Measurements from ENCODE around the gene CHD1L.
"Not testable (repeated sequence)": the region's sequence is repeated elsewhere in the genome, so short reads cannot be mapped to it uniquely, and the experiment has no call there.

CHD1L gene

DNA sequence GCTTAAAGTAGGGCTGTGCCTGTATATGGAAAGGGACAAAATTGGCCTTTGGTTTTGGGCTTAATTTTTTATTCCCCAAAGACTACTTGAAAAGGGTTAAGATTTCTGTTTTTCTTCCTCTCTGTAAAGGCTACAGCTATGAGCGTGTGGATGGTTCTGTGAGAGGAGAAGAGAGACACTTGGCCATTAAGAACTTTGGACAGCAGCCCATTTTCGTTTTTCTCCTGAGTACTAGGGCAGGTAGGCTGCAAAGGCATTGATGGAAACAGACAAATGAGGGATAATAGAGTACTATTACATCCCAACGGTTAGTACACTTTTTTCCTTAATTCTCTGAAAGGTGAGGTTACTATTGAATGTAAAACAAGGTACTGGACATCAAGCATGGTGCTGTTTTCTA, 29.6 kb downstream of the CHD1L start:
- DNase-seq, result no peak

- peak; percentile 76 for DNase-seq
Measured at GRCh38 chr1:147273409-147274336, 31.2 kb downstream of the CHD1L start.

DNA sequence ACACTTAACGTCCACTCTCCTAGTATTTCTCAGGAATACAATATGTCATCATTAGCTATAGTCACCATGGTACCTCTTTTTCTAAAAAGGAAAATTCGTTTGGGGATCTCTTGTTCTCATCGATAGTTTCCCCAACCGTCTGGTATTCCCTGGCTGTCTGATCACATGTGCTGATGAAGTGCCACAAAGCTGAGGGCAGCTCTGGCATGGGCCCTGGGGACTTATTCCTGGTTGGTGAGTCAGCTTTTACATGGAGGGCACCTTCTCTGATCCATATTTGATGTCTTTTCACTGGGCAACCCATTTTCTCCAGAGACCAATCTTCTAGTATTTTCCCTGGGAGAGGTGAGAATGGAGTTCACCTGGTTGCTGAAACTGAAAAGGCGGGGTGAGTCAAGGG, 39.5 kb downstream of the CHD1L start:
- DNase-seq, result no peak

- DNase-seq, result no peak
Measured at GRCh38 chr1:147283011-147283410, 40.5 kb downstream of the CHD1L start.

- DNase-seq, result no peak
Measured at GRCh38 chr1:147287133-147287865, 44.8 kb downstream of the CHD1L start.

GRCh38 chr1:147292012-147292411, 49.5 kb downstream of the CHD1L start:
- DNase-seq, result no peak

GRCh38 chr1:147292631-147293251, 50.3 kb downstream of the CHD1L start:
- DNase-seq, result no peak

DNA sequence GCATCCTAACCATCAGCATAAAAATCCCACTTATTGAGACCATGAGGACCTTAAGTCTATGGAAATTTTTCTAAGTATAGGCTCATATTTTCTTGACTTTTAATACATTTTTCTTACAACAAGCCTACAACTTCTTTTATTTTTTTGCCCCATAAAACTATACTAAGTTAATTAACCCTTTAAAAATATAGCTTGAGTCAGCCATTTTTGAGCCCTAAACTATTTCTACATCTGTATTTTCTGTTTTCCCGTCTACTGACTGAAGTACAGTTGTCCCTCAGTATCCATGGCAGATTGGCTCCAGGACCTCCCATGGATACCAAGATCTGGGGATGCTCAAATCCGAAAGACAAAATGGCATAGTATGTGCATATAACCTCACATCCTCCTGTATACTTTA, 55.0 kb downstream of the CHD1L start:
- DNase-seq, result no peak

GRCh38 chr1:147305803-147306202, 63.3 kb downstream of the CHD1L start:
- not testable (repeated sequence) for DNase-seq

- DNase-seq, result no peak
Measured at GRCh38 chr1:147316968-147317367, 74.5 kb downstream of the CHD1L start.

DNA sequence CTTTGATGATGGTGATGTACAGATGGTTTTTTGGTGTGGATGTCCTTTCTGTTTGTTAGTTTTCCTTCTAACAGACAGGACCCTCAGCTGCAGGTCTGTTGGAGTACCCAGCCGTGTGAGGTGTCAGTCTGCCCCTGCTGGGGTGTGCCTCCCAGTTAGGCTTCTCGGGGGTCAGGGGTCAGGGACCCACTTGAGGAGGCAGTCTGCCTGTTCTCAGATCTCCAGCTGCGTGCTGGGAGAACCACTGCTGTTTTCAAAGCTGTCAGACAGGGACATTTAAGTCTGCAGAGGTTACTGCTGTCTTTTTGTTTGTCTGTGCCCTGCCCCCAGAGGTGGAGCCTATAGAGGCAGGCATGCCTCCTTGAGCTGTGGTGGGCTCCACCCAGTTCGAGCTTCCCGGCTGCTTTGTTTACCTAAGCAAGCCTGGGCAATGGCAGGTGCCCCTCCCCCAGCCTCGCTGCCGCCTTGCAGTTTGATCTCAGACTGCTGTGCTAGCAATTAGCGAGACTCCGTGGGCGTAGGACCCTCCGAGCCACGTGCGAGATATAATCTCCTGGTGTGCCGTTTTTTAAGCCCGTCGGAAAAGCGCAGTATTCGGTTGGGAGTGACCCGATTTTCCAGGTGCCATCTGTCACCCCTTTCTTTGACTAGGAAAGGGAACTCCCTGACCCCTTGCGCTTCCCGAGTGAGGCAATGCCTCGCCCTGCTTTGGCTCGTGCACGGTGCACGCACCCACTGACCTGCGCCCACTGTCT, 84.6 kb downstream of the CHD1L start:
- DNase-seq, result not testable (repeated sequence)

DNA sequence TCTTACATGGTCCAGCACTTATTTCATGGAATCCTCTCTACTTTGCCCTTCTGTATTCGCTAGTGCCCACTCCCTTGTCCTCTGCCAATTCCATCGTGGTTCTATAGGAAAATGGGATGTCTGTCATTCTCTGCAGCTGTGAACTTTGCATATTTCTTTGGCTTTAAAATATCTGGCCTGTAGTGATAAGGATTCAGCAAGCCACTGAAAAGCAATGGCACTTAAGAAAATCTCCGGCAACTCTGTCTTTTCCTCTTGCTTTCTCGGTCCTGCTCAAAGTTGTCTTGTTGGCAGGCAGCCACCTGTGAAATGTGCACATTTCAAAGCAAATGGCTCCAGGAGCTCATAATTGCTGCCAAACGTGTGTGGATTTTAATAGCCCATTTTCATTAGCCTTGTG, 91.8 kb downstream of the CHD1L start:
- no peak for DNase-seq

DNA sequence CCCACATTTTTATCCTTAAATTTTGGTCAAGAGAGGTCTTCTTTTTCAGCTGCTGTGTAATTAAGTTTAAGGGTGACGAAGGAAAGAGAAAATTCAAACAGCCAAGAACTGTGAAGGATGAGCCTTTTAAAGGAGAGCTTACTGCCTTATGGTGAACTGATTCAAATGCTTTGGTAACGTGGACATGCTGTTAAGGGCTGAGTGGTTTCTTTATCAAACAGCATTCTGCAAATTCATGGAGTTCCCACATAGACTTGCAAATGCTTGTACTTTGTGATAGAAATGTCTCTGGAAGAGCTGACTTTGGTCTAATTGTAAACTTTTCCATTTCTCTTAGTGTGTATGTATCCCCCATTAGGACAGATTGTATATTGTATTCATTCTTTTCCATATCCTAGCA, 93.8 kb downstream of the CHD1L start:
- DNase-seq, result no peak

- no peak for DNase-seq
Measured at GRCh38 chr1:147337040-147337630, 94.7 kb downstream of the CHD1L start.

DNA sequence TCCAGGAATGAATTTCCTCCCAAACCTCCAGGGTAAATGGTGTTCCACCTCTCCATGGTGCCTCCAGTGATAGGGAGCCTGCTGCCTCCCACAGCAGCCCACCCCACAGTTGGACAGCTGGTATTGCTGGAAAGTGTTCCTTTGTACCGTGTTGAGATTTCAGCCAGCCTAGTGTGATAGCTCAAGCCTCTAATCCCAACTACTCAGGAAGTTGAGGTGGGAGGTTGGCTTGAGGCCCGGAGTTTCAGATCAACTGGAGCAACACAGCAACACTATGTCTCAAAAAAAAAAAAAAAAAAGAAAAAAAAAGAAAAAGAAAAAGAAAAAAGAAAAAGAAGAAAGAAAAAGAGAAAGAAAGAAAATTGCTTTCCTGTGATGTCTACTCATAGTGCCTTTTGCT, 96.1 kb downstream of the CHD1L start:
- DNase-seq, result no peak

DNA sequence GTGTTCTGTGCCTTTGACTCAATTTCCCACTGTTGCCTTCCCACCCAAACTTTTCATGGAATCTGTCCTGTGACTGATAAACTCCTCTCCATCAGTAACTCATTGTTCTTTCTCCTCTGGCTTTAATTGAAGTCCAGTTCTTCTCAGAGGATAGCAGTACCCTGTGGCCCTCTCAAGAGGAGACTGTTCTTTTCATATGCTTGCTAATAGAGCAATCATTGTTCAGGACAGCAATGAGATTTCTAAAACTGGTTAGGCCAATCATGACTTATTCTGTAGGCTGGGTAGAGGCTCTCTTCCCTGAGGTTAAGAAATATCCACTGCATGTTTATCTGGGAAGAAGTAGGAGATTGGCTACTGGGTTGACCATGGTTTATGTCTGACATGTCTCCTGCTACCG, 98.8 kb downstream of the CHD1L start:
- no peak for DNase-seq

Measured in NCI-H1694 treated with DMSO at 0.1 percent for 48 hours (cell line).